HUES64 (cell line): Measurements from ENCODE around the gene SLC5A4.

ENCODE experiments used
- H3K27ac ChIP-seq: 2 replicates; pipeline ENCODE4 v1.7.0; 2013; ENCODE audit warnings: low read depth, low read length, inconsistent platforms
- H3K27me3 ChIP-seq: 2 replicates; pipeline ENCODE4 v1.6.1; 2013; ENCODE audit warnings: mild to moderate bottlenecking, low read length; ENCODE audit not compliant: insufficient read depth
- H3K36me3 ChIP-seq: 2 replicates; pipeline ENCODE4 v1.6.1; 2013; ENCODE audit warnings: mild to moderate bottlenecking, low read length; ENCODE audit not compliant: insufficient read depth
- H3K4me1 ChIP-seq: 2 replicates; pipeline ENCODE4 v1.6.1; 2013; ENCODE audit warnings: mild to moderate bottlenecking, low read length, moderate library complexity; ENCODE audit not compliant: insufficient read depth
- H3K4me3 ChIP-seq: 2 replicates; pipeline ENCODE4 v1.5.1; 2013; ENCODE audit warnings: mild to moderate bottlenecking, low read length, moderate library complexity
- H3K9ac ChIP-seq: 2 replicates; pipeline ENCODE4 v1.6.1; 2013; ENCODE audit warnings: mild to moderate bottlenecking, low read depth, low read length
- H3K9me3 ChIP-seq: 2 replicates; pipeline ENCODE4 v1.6.1; 2013; ENCODE audit warnings: low read depth, low read length; ENCODE audit not compliant: insufficient read depth
- WGBS: fragments of 150-250, 120-280 bp; methylation state at CpG from one replicate; pipeline ENCODE4 v1.1.7; 2013; ENCODE audit warnings: missing lambda C conversion rate; 5-methylcytosine and 5-hydroxymethylcytosine counted together

Gene SLC5A4

GRCh38 chr22:32261306-32261705 lies 6.2 kb upstream of the SLC5A4 start:
- H3K27me3 ChIP-seq, result no peaks in the 10 kb centered on the region; the same call in none of the 2 replicates
- H3K27ac ChIP-seq, result no peak overlapping the region
- no peak overlapping the region for H3K9ac ChIP-seq
- no peaks in the 10 kb centered on the region for H3K36me3 ChIP-seq
- 0 out of 2 replicates have a peak, but pooled peaks cover 5% of the 10 kb centered on the region for H3K4me1 ChIP-seq
- no peak overlapping the region for H3K4me3 ChIP-seq
- WGBS, result 94% methylated on average over 4 of the region's 4 CpGs
- no peaks in the 10 kb centered on the region for H3K9me3 ChIP-seq

DNA sequence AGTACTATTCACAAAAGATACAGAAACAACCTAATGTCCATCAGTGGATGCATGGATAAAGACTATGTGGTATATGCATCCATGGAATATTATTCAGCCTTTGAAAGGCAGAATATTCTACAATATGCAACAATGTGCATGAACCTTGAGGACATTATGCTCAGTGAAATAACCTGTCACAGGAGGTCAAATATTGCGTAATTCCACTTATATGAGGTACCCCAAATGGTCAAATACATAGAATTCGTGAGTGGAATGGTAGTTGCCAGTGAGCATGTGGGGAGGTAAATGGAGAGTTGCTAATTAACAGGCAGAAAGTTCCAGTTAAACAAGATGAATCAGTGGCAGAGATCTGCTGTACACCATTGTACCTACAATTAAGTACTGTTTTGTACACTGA lies 3.6 kb upstream of the SLC5A4 start:
- Histone ChIP-seq H3K9me3 (no peaks in the 10 kb centered on the region), H3K27me3 (no peaks in the 10 kb centered on the region; the same call in none of the 2 replicates), H3K36me3 (no peaks in the 10 kb centered on the region), H3K4me3 (no peak overlapping the region), H3K4me1 (no peaks in the 10 kb centered on the region), H3K27ac (no peak overlapping the region), H3K9ac (no peak overlapping the region)
- WGBS, result 87% methylated on average over 2 of the region's 2 CpGs

DNA sequence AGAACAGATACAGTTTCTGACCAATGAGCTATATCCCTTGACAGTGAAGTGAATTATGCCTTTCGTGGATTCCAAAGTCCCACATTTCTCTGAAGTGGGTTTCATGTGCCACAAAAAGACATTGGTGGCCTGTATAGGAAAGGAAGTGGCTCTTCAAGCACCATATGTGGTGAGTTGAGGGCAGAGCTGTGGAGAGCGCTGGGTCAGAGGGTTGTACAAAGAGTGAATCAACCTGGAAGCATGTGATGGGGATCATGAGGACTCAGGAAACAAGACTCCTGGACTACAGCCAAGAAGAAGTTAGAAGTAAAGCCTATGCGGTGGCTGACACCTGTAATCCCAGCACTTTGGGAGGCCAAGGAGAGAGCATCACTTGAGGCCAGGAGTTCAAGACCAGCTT lies 579 bp upstream of the SLC5A4 start:
- H3K4me1 ChIP-seq, result no peaks in the 10 kb centered on the region
- 91% methylated on average over 3 of the region's 3 CpGs for WGBS
- no peak overlapping the region for H3K9ac ChIP-seq
- no peaks in the 10 kb centered on the region for H3K9me3 ChIP-seq
- no peak overlapping the region for H3K4me3 ChIP-seq
- H3K27ac ChIP-seq, result no peak overlapping the region
- no peaks in the 10 kb centered on the region for H3K36me3 ChIP-seq
- H3K27me3 ChIP-seq, result no peaks in the 10 kb centered on the region; the same call in none of the 2 replicates

GRCh38 chr22:32249231-32249630 lies 5.9 kb downstream of the SLC5A4 start:
- H3K4me1 ChIP-seq, result no peaks in the 10 kb centered on the region
- 100% methylated on average over 1 of the region's 1 CpG for WGBS
- H3K4me3 ChIP-seq, result no peak overlapping the region
- H3K27ac ChIP-seq, result no peak overlapping the region
- no peaks in the 10 kb centered on the region for H3K9me3 ChIP-seq
- H3K36me3 ChIP-seq, result no peaks in the 10 kb centered on the region
- no peak overlapping the region for H3K9ac ChIP-seq
- 0 out of 2 replicates have a peak, but pooled peaks cover 2% of the 10 kb centered on the region for H3K27me3 ChIP-seq

GRCh38 chr22:32248276-32248675 lies 6.9 kb downstream of the SLC5A4 start:
- Histone ChIP-seq H3K27me3 (0 out of 2 replicates have a peak, but pooled peaks cover 2% of the 10 kb centered on the region), H3K9me3 (no peaks in the 10 kb centered on the region), H3K27ac (no peak overlapping the region), H3K4me3 (no peak overlapping the region), H3K9ac (no peak overlapping the region), H3K36me3 (no peaks in the 10 kb centered on the region), H3K4me1 (no peaks in the 10 kb centered on the region)
- WGBS, result 82% methylated on average over 1 of the region's 1 CpG

- Histone ChIP-seq H3K36me3 (no peaks in the 10 kb centered on the region), H3K4me3 (no peak overlapping the region)
- WGBS, result 92% methylated on average over 5 of the region's 5 CpGs
Observed at GRCh38 chr22:32246166-32246565, 9.0 kb downstream of the SLC5A4 start.

DNA sequence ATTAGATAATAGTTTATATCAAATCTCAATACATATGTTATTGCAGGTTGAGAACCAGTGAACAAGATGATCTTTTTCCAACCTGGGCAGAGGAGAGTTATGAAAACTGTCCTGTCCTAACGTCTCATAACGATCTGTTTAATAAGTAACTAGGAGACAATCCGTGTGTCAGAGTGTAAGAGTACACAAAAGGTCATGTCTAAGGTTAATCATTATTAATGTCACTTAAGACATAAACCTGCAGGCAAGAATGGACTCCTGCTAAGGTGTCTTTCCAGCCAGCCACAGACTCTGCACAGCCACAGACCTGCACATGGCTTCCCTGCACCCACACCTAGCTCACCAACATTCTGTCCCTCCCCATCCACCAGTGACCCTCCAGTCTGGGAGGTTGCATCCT lies 10.1 kb downstream of the SLC5A4 start:
- Histone ChIP-seq H3K27ac (no peak overlapping the region), H3K9ac (no peak overlapping the region), H3K27me3 (0 out of 2 replicates have a peak, but pooled peaks cover 2% of the 10 kb centered on the region), H3K4me1 (no peaks in the 10 kb centered on the region), H3K4me3 (no peak overlapping the region), H3K9me3 (no peaks in the 10 kb centered on the region), H3K36me3 (no peaks in the 10 kb centered on the region)
- 87% methylated on average over 3 of the region's 3 CpGs for WGBS

More at GRCh38 chr22:32246166-32246565, 9.0 kb downstream of the SLC5A4 start:
- H3K4me1 ChIP-seq, result no peaks in the 10 kb centered on the region
- 0 out of 2 replicates have a peak, but pooled peaks cover 2% of the 10 kb centered on the region for H3K27me3 ChIP-seq
- no peak overlapping the region for H3K9ac ChIP-seq
- H3K9me3 ChIP-seq, result no peaks in the 10 kb centered on the region
- no peak overlapping the region for H3K27ac ChIP-seq

GRCh38 chr22:32244547-32244946 lies 10.6 kb downstream of the SLC5A4 start:
- Histone ChIP-seq H3K27ac (no peak overlapping the region), H3K4me1 (no peaks in the 10 kb centered on the region), H3K9me3 (no peaks in the 10 kb centered on the region), H3K36me3 (no peaks in the 10 kb centered on the region), H3K4me3 (no peak overlapping the region), H3K9ac (no peak overlapping the region), H3K27me3 (0 out of 2 replicates have a peak, but pooled peaks cover 2% of the 10 kb centered on the region)
- WGBS, result 96% methylated on average over 1 of the region's 1 CpG

DNA sequence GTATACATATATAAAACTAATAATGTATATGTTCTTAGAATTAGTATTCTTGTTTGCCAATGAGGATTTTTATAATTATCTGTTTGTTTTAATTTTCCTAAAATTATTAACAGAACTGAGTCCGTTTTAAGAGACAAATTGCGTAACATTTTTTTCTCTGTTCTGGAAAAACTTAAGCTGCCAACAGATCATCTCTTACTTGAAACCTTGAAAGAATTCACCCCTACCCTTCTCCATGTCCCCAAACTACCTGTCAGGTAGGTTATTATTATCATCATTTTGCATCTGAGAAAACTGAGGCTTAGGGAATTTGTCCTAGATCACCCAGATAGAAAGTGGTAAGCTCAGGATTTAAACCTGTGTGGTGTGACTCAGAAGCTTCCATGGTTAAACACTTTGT lies 14.7 kb downstream of the SLC5A4 start:
- H3K4me3 ChIP-seq, result no peak overlapping the region
- 94% methylated on average over 2 of the region's 2 CpGs for WGBS
- no peaks in the 10 kb centered on the region for H3K9me3 ChIP-seq
- H3K9ac ChIP-seq, result no peak overlapping the region
- H3K36me3 ChIP-seq, result no peaks in the 10 kb centered on the region
- no peaks in the 10 kb centered on the region for H3K4me1 ChIP-seq
- no peaks in the 10 kb centered on the region for H3K27me3 ChIP-seq
- no peak overlapping the region for H3K27ac ChIP-seq

DNA sequence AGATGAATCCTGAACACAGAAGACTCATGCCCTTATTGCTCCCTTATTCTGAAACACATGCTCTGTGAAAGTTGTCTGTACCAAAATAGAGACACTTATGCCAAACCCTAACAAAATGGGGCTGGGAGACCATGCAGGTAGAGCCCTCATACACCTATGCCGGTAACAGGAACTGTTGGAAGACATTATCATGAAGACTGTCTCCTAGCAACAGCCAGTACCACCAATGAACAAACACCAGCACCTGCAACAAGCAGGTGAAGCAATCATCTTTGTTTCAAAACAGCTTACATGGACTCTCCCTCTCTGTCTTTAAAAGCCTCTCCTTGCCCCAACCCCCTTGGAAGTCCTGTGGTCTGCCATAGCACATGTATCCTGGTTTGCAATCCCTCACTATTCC lies 17.2 kb downstream of the SLC5A4 start:
- no peaks in the 10 kb centered on the region for H3K4me1 ChIP-seq
- H3K27ac ChIP-seq, result no peak overlapping the region
- no peak overlapping the region for H3K9ac ChIP-seq
- H3K36me3 ChIP-seq, result no peaks in the 10 kb centered on the region
- 95% methylated on average over 1 of the region's 1 CpG for WGBS
- no peaks in the 10 kb centered on the region for H3K9me3 ChIP-seq
- no peaks in the 10 kb centered on the region for H3K27me3 ChIP-seq
- no peak overlapping the region for H3K4me3 ChIP-seq

- no peak overlapping the region for H3K9ac ChIP-seq
- H3K4me3 ChIP-seq, result no peak overlapping the region
- no peaks in the 10 kb centered on the region for H3K4me1 ChIP-seq
- H3K27ac ChIP-seq, result no peak overlapping the region
- 73% methylated on average over 8 of the region's 8 CpGs for WGBS
- H3K36me3 ChIP-seq, result no peaks in the 10 kb centered on the region
- no peaks in the 10 kb centered on the region for H3K27me3 ChIP-seq
- no peaks in the 10 kb centered on the region for H3K9me3 ChIP-seq
Observed at GRCh38 chr22:32236970-32237369, 18.2 kb downstream of the SLC5A4 start.

DNA sequence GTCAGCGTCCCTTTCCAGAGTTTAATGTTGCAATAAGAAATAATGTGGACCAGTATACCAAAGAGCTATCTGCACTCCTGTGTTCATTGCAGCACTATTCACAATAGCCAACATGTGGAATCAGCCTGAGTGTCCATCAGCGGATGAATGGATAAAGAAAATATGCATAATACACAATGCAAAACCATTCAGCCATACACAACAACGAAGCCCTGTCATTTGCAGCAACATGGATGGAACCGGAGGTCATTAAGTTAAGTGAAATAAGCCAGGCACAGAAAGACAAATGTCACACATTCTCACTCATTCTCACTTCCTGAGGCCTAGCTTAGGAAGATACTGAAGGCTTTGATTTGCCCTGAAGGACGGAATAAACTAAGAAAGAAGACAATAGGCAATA lies 22.1 kb downstream of the SLC5A4 start:
- H3K36me3 ChIP-seq, result no peaks in the 10 kb centered on the region
- H3K27me3 ChIP-seq, result no peaks in the 10 kb centered on the region
- H3K9ac ChIP-seq, result no peak overlapping the region
- H3K27ac ChIP-seq, result no peak overlapping the region
- no peaks in the 10 kb centered on the region for H3K9me3 ChIP-seq
- no peak overlapping the region for H3K4me3 ChIP-seq
- 92% methylated on average over 5 of the region's 5 CpGs for WGBS
- H3K4me1 ChIP-seq, result no peaks in the 10 kb centered on the region
